ENCODE results near the gene MAST1.

Gene MAST1

DNA sequence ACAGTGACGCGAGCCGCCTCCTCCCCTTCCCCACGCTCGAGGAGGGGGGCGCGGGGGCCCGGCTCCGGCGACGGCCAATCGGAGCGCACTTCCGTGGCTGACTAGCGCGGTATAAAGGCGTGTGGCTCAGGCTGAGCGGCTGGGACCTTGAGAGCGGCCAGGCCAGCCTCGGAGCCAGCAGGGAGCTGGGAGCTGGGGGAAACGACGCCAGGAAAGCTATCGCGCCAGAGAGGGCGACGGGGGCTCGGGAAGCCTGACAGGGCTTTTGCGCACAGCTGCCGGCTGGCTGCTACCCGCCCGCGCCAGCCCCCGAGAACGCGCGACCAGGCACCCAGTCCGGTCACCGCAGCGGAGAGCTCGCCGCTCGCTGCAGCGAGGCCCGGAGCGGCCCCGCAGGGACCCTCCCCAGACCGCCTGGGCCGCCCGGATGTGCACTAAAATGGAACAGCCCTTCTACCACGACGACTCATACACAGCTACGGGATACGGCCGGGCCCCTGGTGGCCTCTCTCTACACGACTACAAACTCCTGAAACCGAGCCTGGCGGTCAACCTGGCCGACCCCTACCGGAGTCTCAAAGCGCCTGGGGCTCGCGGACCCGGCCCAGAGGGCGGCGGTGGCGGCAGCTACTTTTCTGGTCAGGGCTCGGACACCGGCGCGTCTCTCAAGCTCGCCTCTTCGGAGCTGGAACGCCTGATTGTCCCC is 46.8 kb upstream of the MAST1 start, which contains the start of gene JUNB:
Gene JUNB (plus strand): TSS at position 142 of the 706 bp plus-strand sequence. CDS start 286 bp downstream, at position 428.
- Histone ChIP-seq H3K9me3 (no peaks in the 10 kb centered on the region), H3K36me3 (no peaks in the 10 kb centered on the region; the same call in 1 of the 2 replicates), H3K4me3 (ENCODE audit: low read depth, low read length) (peak within 1 kb of the TSS; percentile 89), H3K4me1 (peaks cover 27% of the 10 kb centered on the region), H3K27me3 (no peaks in the 10 kb centered on the region)
- DNase-seq = peak; percentile 98
- TF ChIP-seq, protein P1, sequence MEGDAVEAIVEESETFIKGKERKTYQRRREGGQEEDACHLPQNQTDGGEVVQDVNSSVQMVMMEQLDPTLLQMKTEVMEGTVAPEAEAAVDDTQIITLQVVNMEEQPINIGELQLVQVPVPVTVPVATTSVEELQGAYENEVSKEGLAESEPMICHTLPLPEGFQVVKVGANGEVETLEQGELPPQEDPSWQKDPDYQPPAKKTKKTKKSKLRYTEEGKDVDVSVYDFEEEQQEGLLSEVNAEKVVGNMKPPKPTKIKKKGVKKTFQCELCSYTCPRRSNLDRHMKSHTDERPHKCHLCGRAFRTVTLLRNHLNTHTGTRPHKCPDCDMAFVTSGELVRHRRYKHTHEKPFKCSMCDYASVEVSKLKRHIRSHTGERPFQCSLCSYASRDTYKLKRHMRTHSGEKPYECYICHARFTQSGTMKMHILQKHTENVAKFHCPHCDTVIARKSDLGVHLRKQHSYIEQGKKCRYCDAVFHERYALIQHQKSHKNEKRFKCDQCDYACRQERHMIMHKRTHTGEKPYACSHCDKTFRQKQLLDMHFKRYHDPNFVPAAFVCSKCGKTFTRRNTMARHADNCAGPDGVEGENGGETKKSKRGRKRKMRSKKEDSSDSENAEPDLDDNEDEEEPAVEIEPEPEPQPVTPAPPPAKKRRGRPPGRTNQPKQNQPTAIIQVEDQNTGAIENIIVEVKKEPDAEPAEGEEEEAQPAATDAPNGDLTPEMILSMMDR (IDR thresholded peaks at IDR 0.05; ENCODE audit: low read depth, low read length) = no peak

DNA sequence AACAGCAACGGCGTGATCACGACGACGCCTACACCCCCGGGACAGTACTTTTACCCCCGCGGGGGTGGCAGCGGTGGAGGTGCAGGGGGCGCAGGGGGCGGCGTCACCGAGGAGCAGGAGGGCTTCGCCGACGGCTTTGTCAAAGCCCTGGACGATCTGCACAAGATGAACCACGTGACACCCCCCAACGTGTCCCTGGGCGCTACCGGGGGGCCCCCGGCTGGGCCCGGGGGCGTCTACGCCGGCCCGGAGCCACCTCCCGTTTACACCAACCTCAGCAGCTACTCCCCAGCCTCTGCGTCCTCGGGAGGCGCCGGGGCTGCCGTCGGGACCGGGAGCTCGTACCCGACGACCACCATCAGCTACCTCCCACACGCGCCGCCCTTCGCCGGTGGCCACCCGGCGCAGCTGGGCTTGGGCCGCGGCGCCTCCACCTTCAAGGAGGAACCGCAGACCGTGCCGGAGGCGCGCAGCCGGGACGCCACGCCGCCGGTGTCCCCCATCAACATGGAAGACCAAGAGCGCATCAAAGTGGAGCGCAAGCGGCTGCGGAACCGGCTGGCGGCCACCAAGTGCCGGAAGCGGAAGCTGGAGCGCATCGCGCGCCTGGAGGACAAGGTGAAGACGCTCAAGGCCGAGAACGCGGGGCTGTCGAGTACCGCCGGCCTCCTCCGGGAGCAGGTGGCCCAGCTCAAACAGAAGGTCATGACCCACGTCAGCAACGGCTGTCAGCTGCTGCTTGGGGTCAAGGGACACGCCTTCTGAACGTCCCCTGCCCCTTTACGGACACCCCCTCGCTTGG is 46.1 kb upstream of the MAST1 start:
- DNase-seq = peak; percentile 83
- TF ChIP-seq, protein P1 (IDR thresholded peaks at IDR 0.05; ENCODE audit: low read depth, low read length) = no peak
- H3K4me3 ChIP-seq (ENCODE audit: low read depth, low read length) = peak overlapping the region; percentile 89
- H3K27me3 ChIP-seq = no peaks in the 10 kb centered on the region
- peaks cover 27% of the 10 kb centered on the region for H3K4me1 ChIP-seq
- H3K9me3 ChIP-seq = no peaks in the 10 kb centered on the region
- no peaks in the 10 kb centered on the region; the same call in 1 of the 2 replicates for H3K36me3 ChIP-seq

DNA sequence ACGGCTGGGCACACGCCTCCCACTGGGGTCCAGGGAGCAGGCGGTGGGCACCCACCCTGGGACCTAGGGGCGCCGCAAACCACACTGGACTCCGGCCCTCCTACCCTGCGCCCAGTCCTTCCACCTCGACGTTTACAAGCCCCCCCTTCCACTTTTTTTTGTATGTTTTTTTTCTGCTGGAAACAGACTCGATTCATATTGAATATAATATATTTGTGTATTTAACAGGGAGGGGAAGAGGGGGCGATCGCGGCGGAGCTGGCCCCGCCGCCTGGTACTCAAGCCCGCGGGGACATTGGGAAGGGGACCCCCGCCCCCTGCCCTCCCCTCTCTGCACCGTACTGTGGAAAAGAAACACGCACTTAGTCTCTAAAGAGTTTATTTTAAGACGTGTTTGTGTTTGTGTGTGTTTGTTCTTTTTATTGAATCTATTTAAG is 45.4 kb upstream of the MAST1 start:
- H3K4me3 ChIP-seq (ENCODE audit: low read depth, low read length) = peak overlapping the region; percentile 89
- peaks cover 25% of the 10 kb centered on the region for H3K4me1 ChIP-seq
- no peak for DNase-seq
- H3K9me3 ChIP-seq = no peaks in the 10 kb centered on the region
- H3K27me3 ChIP-seq = no peaks in the 10 kb centered on the region
- TF ChIP-seq, protein P1 (IDR thresholded peaks at IDR 0.05; ENCODE audit: low read depth, low read length) = no peak
- no peaks in the 10 kb centered on the region; the same call in 1 of the 2 replicates for H3K36me3 ChIP-seq

DNA sequence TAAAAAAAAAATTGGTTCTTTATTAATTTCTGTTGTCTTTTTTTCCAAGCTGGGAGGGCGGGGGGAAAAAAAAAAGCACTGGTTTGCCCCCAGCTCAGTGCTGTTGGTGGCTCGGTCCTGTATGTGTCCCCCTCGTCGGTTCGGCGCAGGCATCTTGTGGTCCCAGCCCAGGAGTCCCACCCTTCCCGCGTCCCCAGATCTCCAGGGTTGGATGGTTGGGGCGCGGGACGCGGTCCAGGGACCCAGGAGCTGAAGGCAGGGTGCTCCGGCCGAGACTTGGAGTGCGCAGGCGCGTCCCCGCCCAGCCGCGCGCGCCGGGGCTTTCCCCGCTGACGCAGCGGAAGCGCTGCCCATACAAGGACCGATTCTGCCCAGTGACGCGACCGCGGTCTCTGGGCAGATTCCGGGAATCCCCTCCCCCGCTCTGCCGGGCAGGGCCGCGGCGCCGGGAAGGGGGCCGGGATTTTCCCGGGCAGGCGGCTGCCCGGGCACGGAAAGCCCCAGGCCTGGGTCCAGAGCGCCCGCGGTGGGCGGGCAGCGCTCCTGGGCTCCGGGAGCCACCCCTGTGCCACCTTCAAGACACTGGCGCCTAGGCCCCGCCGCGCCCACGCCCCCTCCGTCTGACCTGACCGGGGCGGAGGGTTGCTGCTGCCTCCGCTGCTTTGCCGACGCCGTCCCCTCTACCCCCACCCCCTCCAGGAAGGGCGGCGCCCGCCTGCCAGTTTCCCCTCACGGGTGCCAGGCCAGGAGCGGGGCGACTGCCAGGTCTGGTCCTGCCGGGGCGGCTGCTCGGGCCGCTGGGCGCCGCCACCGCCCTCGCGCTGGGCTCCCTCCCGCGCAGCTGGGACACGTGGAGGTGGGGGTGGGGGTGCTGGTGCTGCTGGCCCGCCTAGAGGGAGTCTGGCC is 44.8 kb upstream of the MAST1 start:
- TF ChIP-seq, protein P1 (IDR thresholded peaks at IDR 0.05; ENCODE audit: low read depth, low read length) = no peak
- Histone ChIP-seq H3K4me3 (ENCODE audit: low read depth, low read length) (peak overlapping the region; percentile 89), H3K27me3 (no peaks in the 10 kb centered on the region), H3K4me1 (peaks cover 18% of the 10 kb centered on the region), H3K36me3 (no peaks in the 10 kb centered on the region; the same call in 1 of the 2 replicates), H3K9me3 (no peaks in the 10 kb centered on the region)
- DNase-seq = peak; percentile 95

- peaks cover 7% of the 10 kb centered on the region for H3K36me3 ChIP-seq
- H3K4me3 ChIP-seq (ENCODE audit: low read depth, low read length) = peak overlapping the region; percentile 89
- no peaks in the 10 kb centered on the region for H3K9me3 ChIP-seq
- no peaks in the 10 kb centered on the region for H3K27me3 ChIP-seq
- DNase-seq = no peak
- H3K4me1 ChIP-seq = peaks cover 13% of the 10 kb centered on the region
- TF ChIP-seq, protein P1 (IDR thresholded peaks at IDR 0.05; ENCODE audit: low read depth, low read length) = no peak
These were observed 43.9 kb upstream of the MAST1 start for GRCh38 chr19:12794196-12794941.

Measured in BE2C (cell line).